GM18498 (cell line): ENCODE measurements around the gene INTU.
"Not testable (repeated sequence)": the region's sequence is repeated elsewhere in the genome, so short reads cannot be mapped to it uniquely, and the experiment has no call there.

Experiments used
- ATAC-seq: cut with Tn5 transposase; IDR thresholded peaks from one replicate; pipeline ENCODE4 v1.9.1; 2021; ENCODE audit warnings: mild to moderate bottlenecking, moderate library complexity; ENCODE audit not compliant: unreplicated experiment

INTU gene

DNA sequence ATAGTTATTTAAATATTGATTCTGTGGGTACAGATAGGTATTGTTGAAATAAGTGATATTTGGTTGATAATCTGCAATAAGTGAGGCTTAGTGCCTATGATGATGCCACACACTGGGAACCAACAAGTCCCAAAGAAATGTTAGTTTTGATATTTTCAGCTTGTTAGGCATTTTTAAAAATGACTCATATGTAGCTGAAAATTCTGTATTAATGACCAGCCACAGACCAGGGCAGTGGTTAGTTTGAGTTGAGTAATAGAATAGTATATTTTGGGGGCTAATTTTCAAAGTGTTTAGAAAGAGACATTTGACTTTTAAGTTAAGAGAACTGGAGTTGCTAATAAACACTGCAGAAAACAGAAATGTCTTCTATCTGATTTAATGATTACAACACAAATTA, 9.4 kb downstream of the INTU start:
- ATAC-seq = no peak

DNA sequence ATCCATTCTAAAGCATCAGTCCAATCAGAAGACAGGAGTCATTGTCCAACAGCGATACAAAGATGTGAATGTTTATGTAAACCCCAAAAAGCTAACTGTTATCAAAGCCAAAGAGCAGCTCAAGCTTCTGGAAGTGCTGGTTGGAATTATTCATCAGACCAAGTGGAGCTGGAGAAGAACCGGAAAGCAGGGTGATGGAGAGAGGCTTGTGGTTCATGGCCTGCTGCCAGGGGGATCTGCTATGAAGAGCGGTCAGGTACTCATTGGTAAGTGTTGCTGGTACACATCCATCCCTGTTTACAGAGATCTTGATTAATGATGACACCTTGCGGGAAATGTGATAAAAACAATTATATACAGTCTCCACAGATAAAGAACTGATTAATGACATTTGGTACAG, 11.0 kb downstream of the INTU start:
- ATAC-seq = no peak

DNA sequence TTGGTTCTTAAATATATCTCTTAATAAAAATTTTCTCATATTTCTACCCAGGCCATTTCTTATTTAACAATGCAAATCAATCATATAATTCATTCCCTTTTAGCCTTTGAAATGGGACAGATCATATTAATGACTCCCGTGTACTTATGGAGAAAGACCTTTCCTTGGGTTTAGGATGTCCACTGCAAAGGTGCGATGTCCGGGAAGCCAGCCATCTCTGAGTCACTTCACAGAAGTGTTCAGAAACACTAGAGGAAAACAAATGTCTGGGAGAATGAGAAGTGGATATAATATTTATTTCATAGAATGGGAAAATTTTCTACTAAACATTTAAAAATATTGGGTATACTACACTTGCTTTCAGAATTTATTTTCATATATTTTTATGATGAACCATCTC, 15.3 kb downstream of the INTU start:
- ATAC-seq = no peak

DNA sequence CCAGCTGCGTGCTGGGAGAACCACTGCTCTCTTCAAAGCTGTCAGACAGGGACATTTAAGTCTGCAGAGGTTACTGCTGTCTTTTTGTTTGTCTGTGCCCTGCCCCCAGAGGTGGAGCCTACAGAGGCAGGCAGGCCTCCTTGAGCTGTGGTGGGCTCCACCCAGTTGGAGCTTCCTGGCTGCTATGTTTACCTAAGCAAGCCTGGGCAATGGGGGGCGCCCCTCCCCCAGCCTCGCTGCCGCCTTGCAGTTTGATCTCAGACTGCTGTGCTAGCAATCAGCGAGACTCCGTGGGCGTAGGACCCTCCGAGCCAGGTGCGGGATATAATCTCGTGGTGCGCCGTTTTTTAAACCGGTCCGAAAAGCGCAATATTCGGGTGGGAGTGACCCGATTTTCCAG, 22.8 kb downstream of the INTU start:
- not testable (repeated sequence) for ATAC-seq

DNA sequence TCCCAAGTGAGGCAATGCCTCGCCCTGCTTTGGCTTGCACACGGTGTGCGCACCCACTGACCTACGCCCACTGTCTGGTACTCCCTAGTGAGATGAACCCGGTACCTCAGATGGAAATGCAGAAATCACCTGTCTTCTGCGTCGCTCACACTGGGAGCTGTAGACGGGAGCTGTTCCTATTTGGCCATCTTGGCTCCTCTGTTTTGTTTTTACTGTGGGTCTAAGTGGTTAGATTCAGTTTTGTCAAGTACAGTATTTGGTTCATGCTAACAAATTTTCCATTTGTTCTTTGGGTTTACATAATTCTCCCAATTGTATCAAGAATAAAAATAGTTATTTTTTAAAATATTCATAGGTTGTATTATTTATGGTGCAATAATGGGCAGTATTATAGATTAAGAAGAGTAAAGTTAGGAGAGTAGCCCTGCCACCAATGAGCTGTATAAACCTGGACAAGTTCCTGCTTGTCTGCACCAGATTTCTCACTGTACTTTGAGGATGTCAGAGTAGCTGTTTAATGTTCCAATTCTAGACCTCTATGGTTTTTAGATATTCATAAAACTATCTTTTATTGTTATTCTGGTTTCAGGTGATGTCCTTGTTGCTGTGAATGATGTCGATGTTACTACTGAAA, 23.4 kb downstream of the INTU start:
- no peak for ATAC-seq

DNA sequence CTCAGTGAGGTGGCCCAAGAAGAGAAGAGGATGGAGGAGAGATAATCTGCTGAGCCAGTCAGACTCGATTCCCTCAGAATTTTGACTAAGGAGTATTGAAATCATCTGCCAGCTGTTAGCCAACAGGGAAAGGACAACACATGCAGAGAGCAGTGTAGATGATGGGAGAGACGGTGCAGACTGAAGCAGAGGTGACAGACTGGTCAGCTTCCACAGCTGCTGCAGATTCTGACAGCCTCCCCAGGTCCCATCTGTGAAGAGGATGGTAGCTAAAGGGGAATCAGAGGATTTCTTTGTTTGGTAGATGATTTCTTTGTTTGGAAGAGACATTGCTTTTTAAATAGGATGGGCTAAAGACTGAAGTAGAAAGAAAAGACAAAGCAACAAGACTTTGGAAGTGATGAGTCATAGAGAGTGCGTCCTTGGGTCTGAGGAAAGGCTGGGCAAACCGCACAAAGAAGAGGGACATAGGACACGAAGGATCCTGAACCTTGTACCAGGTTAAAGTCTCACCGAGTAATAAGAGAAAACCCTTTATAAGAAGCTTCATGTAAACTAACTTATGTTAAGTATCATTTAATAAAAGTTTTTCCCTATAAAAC, 27.6 kb downstream of the INTU start:
- no peak for ATAC-seq

DNA sequence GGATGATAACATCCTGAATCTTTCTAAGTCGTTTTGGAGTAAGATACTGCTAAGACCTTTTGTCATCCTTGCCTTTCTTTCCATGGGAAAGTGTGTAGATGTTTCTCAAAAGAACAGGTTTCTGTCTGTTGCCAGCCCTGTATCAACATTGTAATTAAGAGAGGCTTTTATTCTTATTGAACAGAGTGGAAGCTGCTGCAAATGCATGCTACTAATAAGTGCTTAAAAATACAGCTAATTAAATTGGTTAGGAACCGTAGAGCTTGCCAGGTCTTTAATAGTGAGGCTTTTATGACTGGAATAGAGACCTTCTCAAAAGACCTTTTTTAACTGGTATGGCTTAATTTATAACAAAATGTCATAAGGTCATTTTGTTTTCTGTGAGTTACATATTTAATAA, 34.4 kb downstream of the INTU start:
- ATAC-seq = no peak

DNA sequence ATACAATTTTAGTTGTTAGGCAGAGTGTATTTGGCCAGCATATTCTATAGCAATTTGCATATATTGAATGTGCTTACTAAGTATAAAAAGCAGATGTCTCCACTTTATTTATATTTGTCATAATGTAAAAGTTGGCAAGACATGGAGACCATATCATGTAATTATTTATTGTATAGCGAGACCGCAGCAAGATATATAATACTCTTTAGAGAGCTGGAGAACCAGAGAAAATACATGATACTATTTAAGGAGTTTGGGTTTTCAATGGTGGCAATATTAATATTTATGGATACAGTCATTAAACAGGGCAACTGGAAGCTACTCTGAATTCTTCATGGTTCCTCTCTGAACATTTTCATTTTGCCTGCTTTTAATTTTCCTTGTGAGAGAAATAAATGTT, 35.0 kb downstream of the INTU start:
- no peak for ATAC-seq

DNA sequence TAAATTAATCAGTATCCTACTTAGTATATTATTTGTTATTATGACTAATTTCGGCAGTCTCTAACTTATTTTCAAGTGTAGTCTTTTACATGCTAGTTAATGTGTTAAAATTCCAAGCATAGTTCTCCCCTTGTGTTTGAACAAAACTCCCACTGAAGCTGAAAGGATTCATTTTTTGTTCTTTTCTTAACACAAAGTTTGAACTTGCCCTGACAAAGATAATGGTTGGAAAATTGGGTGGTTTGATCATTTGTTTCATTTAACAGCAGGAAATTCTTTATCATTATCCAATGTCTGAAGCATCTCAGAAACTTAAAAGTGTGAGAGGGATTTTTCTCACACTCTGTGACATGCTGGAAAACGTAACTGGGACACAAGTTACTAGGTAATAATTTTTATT, 36.0 kb downstream of the INTU start:
- no peak for ATAC-seq

DNA sequence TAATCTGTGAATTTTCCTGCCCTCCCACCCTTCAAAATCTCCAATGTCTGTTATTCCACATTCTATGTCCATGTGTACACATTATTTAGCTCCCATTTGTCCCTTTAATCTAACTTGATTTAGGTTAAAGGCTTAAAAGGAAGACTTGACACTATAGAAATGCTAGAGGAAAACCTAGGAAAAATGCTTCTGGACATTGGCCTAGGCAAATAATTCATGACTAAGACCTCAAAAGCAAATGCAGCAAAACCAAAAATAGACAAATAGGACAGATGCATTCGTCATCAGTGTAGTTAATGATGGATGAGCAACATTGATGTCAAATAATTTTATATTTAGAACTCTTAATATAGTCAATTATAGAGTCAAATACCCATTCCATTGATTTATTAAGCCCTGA, 36.9 kb downstream of the INTU start:
- no peak for ATAC-seq

DNA sequence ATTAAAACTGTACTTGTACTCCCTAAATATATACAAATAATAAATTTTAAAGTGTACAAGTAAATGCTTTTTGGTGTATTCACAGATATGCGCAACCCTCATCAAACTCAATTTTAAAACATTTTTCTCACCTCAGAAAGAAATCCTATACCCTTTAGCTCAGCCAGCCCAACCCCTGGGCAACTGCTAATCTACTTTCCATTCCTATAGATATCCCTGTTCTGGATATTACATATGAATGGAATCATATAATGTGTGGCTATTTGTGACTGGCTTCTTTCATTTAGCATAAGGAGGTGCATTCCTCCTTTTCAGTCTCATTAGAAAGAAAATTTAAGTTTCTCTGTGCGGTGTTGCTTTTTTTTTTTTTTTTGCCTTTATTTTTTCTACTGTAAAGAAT, 39.4 kb downstream of the INTU start:
- ATAC-seq = no peak

DNA sequence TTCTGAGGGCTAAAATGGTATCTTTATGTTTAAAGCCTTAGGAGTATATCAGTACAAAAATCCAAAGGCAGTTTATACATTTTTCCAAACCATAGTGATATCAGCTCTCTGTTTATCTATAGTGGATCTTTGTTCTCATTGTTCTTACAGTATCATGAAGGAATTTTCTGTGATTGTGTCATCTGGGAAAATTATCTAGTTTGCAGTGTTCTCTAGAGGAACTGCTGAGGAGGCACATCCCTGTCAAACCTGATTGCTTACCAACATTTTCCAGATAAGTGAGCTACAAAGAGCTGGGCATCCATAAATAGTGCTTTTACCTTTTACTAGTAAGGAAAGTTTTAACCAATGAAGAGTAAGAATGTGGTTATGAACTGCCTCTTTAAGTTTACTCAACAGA, 52.5 kb downstream of the INTU start:
- no peak for ATAC-seq

DNA sequence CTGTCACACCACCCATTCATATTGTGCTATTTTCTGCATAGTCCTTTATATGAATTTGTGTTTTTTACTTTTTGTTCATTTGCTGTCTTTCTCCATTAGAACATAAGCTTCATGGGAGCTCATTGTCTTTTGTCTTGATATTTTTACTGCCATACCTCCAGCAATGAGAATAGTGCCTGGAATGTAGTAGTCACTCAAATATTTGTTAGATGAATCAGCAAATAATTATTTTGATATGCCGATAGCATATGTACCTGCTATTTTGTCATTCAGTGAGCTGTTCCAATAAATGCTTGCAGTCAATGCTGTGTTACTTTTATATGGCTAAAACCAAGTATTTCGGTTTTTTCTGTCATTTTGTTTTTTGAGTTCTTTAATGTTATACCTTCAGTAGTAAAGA, 53.9 kb downstream of the INTU start:
- no peak for ATAC-seq

DNA sequence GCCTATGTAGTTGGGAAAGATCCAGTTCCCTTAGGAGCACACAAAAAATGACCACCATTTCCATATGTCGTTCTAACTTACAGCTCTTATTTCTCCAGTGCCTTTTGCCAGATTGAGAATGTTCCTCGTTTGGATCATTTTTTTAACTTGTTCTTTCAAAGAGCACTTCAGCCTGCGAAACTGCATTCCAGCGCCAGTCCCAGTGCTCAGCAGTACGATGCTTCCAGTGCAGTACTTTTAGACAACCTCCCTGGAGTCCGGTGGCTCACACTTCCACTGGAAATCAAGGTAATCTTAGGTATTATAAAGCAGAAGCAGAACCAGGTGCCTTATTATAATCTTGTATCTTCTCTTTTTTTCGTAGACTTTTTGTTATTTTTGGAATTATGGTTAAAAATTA, 54.8 kb downstream of the INTU start:
- no peak for ATAC-seq

DNA sequence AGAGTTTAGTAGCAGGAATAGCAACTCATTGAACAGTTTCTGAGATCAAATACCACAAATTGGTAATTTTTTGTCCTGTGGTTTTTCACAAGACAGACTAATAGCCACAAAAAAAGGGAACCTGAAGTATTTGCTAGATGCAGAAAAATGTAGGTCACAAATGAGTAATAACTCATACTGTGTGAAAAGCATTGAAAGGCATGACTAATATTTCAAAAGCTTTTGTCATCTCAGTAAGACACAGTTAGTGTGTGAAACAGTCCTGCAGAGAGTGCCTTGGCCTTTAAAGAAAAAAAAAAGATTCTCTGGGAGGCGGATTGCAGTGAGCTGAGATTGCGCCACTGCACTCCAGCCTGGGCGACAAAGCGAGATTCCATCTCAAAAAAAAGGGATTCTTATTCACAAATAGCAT, 66.0 kb downstream of the INTU start:
- ATAC-seq = peak; percentile 100

DNA sequence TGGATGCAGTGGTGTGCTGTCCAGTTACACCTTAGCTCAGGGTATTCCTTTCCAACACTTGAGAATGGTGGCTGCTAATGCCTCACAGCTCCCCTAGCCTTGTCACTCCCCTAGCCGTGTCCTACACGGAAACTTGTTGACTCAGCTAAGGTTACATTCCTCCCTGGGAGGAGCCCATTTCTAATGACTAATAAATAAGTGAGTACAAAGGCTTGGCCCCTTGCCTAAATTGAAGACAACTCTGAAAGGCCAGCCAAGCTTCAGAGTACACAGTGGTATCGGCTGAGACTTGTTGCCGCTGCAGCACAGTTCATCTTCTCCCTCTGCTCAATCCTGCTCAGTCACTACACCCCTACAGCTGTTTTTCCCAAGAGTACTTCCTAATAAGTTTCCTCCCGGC, 76.2 kb downstream of the INTU start:
- ATAC-seq = no peak

DNA sequence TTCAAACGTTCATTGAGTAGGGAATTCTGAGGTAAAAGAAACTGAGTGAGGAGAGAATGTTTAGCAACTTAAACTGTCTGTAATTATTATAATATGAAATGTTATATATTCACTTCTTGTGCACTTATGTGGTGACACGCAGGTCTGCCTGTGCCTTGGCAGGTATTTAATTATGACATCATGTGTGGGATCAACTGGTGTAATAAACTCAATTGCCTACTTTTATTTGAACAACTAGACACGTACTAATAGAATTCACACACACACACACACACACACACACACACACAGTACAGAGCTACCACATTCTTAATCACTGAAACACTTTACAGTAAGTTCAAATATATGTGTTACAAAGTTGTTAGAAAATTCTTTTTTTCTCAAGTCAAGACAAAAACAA, 76.7 kb downstream of the INTU start:
- no peak for ATAC-seq

DNA sequence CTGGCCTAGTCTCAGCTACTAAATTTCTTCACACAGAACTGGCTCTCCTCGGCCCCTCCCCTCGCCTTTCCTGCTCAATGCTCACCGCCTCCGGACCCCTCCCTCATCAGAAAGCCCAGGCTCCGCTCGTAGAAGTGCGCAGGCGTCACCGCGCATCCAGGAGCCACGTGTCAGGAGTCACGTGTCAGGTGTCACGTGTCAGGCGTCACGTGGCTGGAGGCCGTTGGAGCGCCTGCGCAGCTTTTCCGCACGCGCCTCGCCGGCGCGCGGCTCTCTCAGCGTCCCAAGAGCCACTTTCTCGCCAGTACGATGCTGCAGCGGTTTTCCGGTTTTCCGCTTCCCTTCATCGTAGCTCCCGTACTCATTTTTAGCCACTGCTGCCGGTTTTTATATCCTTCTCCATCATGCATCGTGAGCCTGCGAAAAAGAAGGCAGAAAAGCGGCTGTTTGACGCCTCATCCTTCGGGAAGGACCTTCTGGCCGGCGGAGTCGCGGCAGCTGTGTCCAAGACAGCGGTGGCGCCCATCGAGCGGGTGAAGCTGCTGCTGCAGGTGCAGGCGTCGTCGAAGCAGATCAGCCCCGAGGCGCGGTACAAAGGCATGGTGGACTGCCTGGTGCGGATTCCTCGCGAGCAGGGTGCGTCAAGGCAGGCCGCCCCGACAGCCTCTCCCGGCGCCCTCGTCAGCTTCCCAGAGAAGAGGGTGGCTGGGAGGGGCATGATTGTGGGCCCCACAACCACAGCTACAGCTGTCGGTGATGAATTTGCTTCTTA, 97.6 kb downstream of the INTU start, which contains the start of gene SLC25A31:
Gene SLC25A31 (plus strand): TSS at position 259 of the 772 bp plus-strand sequence. CDS start 146 bp downstream, at position 405.
- no peak for ATAC-seq

DNA sequence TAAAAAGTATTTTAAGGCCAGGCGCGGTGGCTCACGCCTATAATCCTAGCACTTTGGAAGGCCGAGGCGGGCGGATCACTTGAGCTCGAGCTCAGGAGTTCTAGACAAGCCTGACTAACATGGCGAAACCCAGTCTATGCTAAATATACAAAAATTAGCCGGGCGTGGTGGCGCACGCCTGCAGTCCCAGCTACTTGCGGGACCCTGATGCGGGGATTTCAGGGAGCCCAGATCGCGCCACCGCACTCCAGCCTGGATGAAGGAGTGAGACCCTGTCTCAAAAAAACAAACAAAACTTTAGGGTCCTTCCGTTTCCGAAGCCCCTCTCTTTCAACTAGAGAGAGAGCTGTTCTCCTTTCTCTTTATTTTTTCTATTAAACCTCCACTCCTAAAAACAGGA, 98.6 kb downstream of the INTU start:
- ATAC-seq = no peak

DNA sequence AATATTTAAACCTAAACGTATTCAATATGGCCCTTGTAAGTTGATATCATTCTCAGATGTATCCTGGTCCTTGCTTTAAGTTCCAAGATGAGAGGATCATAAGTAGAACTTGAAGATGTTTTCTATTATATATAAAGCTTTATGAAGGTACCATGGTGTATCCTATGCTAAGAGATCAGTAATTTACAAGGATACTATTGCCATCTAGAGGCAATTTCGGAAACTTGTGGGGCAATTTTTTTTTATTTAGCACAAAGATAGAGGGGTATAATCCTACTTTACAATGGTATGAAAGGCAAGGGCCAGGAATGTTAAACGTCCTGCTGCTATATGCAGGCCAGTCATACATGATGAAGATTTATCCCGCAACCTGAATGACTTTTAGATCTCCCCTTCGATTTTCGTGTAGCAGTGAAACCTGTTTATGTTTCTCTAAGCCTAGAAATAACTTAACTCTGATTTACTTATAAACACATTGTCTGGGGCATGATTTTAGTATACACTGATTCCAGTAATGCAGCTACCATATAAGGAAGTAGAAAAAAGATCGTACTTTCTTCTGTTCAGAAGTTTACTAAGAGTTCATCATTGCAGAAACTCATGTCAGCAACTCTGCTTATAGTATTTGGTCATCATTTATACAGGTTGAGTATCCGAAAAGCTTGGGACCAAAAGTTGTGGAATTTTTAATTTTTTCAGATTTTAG, 100.0 kb downstream of the INTU start:
- ATAC-seq = peak; percentile 81

DNA sequence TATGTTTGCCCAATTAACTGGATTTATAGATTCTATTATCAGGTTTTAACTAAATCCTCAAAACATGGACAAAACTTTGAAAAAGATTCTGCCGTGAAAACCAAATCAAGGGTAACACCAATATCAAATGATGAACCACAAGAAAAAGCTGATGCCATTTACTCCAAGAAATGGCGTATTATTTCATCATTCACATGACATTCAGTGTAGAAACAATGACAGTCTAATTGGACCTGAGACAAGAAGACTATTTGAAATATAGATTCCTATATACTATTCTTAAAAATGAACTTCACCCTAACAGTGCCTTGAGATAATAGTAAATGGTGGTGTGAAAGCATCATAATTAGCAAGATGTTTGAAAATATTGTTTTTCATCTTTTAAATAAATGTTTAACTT, 102.2 kb downstream of the INTU start:
- no peak for ATAC-seq

DNA sequence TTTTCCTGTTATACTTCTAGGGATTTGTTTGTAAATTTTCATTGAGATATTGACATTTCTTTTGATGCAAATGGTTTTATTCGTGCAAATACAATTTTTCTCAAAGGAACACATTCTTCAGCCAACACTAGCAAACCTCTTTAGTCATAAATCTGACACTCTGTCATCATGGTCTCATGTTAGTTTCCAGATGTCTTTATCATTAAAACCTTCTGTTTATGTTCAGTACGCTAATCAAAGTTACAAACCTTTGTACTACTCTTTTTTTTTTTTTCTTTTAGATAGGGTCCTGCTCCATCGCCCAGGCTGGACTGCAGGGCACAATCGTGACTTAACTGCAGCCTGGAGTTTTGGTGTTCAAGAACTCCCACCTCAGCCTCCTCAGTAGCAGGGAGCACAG, 104.5 kb downstream of the INTU start:
- no peak for ATAC-seq
